Heart left ventricle (tissue), 13 donors: Measurements from ENCODE around the gene NEUROG3.

Source experiments
- POLR2A ChIP-seq, 2 donors: fragments of 450-650 bp; IDR thresholded peaks; one replicate each; pipeline ENCODE4 v1.6.1; 2017; ENCODE audit warnings: antibody characterized with exemption in 2 of 2, mild to moderate bottlenecking in 2 of 2, moderate library complexity in 2 of 2
- TF ChIP-seq, protein P1 (sequence below), 12 donors: fragments of 200-600 bp; sonication (generic) in 4 of 12; IDR thresholded peaks; one replicate each; pipeline versions ENCODE4 v1.5.0 to v1.8.0; 2018 to 2022; ENCODE audit warnings: antibody characterized with exemption in 12 of 12, mild to moderate bottlenecking in 5 of 12
- donor health status: ischemic (EF 13 %, LVEDD 7.1; RV severe dilation, severe dysfunction).
- donor health status: DM: no; HTN: yes; CAD: no.
- donor health status: DM: no; HTN: no; CAD: no.
- donor health status: ischemic (EF 25% LVEDD 6.9; RV normal size, moderate dysfunction).
- donor health status: ischemic (EF 25% LVEDD 5.7; RV mildly dilated, moderate dysfunction).
- donor health status: ischemic (EF 35%, LVEDD 5.7; RV mildly dilated, moderate dysfunction).
- donor health status: nonischemic (EF 11% LVEDD 7.7; RV severe dilation, severe dysfunction).
- donor health status: DM: yes; HTN: yes; CAD: no.
- donor health status: PGD.
- donor health status: ischemic (EF 29% LVEDD 5.4; RV normal size, mild dysfunction).
- donor health status: nonischemic (EF 23%, LVEDD 6.1; RV moderate dilation, normal function).

DNA sequence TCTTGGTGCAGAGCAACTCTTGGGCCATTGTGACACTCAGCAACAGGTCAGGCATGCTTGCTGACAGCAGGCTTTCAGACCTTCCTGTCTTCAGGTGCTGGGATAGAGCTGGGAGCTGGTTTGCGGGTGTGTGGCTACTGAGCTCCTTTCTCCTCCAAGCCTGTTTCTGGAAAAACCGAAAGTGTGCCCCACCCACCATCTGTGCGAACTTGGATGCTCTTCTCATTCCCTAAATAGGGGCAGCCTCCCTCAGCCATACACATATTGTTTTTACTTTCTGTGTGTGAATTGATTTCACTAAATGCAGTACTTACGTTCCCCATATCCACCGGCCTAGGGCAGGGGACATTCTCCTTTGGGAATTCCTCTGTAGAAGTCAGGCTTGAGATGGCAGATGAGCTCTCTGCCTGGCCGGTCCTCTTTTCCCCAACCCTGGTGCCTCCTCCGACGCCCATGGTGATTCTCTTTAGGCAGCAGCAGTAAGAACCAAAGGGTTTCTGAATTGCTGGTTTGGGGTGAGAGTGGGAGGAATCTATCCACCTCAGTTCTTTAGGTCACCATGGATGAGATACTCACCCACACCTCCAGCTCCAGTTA is 6.3 kb upstream of the NEUROG3 start:
- TF ChIP-seq, protein P1, sequence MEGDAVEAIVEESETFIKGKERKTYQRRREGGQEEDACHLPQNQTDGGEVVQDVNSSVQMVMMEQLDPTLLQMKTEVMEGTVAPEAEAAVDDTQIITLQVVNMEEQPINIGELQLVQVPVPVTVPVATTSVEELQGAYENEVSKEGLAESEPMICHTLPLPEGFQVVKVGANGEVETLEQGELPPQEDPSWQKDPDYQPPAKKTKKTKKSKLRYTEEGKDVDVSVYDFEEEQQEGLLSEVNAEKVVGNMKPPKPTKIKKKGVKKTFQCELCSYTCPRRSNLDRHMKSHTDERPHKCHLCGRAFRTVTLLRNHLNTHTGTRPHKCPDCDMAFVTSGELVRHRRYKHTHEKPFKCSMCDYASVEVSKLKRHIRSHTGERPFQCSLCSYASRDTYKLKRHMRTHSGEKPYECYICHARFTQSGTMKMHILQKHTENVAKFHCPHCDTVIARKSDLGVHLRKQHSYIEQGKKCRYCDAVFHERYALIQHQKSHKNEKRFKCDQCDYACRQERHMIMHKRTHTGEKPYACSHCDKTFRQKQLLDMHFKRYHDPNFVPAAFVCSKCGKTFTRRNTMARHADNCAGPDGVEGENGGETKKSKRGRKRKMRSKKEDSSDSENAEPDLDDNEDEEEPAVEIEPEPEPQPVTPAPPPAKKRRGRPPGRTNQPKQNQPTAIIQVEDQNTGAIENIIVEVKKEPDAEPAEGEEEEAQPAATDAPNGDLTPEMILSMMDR (IDR thresholded peaks at IDR 0.05) = no peak
- no peak for TF ChIP-seq POLR2A (IDR thresholded peaks at IDR 0.05)
